ENCODE results near the gene KIF2C.

The KIF2C gene

DNA sequence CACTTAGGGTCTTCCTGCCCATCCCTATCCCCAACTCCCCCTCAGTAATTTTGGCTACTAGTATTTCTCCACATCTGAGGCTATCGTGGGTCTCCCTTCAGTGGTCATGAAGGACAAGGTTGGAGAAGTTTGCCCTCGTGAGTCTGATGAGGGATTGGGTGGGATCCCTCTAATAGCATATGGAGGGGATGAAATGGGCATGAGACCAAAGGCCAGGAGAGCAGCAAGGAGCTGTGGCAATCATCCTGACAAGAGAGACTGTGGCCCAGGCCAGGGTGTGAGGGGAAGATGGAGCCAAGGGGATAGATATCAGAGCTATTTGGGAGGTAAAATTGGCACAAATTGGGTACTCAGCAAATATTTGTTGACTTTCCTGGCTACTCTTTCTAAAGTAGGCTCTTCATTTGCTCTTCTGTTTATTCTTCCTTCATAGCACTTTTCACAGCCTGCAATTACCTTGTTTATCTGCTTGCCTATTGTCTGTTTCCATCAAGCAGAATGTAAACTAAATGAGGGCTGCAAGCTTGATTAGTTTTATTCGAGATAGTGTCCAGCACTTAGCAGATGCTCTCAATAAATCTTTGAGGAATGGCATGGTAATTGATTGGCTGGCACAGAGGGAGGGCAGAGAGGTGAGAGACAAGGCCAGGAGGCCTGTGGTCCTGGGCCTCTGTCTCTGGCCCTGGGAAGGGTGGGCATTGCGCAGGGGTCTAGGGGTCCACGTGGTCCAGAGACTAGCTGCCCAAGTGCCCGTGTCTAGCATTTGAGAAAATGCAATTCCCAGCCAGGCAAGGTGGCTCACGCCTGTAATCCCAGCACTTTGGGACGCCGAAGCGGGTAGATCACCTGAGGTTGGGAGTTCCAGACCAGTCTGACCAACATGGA is 59.1 kb downstream of the KIF2C start:
- TF ChIP-seq FOXM1 (IDR thresholded peaks at IDR 0.05; ENCODE audit: borderline replicate concordance, low read depth), result no peak
- no peak for TF ChIP-seq ZBTB7A (IDR thresholded peaks at IDR 0.05; ENCODE audit: low read depth)
- TF ChIP-seq TCF12 (IDR thresholded peaks at IDR 0.05; ENCODE audit: low read depth), result no peak
- TF ChIP-seq MAX (IDR thresholded peaks at IDR 0.05), result no peak
- no peak for TF ChIP-seq NFIC (IDR thresholded peaks at IDR 0.05)
- TF ChIP-seq, protein P1, sequence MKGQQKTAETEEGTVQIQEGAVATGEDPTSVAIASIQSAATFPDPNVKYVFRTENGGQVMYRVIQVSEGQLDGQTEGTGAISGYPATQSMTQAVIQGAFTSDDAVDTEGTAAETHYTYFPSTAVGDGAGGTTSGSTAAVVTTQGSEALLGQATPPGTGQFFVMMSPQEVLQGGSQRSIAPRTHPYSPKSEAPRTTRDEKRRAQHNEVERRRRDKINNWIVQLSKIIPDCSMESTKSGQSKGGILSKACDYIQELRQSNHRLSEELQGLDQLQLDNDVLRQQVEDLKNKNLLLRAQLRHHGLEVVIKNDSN (IDR thresholded peaks at IDR 0.05), result no peak
- no peak for TF ChIP-seq TAF1 (IDR thresholded peaks at IDR 0.05; ENCODE audit: low read depth)

DNA sequence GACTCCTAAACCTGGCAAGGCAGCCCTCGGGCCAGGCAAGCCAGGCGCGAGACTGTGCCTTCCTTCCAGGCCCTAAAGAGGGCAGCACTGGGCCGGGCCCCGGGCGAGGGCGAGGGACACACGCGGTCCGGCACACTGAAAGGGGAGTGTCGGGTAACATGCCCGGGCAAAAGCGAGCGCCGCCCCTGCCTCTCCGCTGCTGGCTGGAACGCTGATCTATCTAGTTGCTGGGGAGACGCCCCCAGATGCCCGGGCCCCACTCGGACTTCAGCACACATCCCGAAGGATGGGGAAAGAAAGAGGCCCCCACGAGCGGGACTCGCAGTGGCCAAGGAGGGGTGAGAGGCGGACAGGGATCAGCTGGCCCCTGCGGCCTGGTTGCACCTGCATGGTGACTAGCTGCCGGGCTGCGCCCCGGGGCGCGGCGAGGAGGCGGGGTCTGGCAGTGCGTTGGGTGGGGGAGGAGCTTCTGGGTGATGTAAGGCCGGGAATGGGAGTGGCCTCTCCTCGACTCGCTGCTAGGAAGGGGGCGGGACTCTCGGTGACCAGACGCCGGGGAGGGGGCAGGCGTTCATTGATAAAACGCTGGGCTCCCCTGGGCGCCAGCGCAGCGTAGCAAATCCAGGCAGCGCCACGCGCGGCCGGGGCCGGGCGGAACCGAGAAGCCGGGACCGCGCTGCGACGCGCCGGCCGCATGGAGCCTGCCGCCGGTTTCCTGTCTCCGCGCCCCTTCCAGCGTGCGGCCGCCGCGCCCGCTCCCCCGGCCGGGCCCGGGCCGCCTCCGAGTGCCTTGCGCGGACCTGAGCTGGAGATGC is 60.3 kb downstream of the KIF2C start, which contains the start of gene PLK3:
Gene PLK3, plus strand, starts transcription at position 608 of the 815 bp plus-strand sequence. Its CDS starts 87 bp downstream, at position 695.
- peak; percentile 84 for TF ChIP-seq TCF12 (IDR thresholded peaks at IDR 0.05; ENCODE audit: low read depth)
- TF ChIP-seq EGR1 (IDR thresholded peaks at IDR 0.05), result no peak; the same call in 1 of the 2 replicates
- peak; percentile 85 for TF ChIP-seq RAD21 (IDR thresholded peaks at IDR 0.05; ENCODE audit: low read depth)
- TF ChIP-seq MAX (IDR thresholded peaks at IDR 0.05), result peak; percentile 97
- peak; percentile 74 for TF ChIP-seq TAF1 (IDR thresholded peaks at IDR 0.05; ENCODE audit: low read depth)
- TF ChIP-seq, protein P1 (IDR thresholded peaks at IDR 0.05), result no peak
- 0 out of 2 replicates have a peak, but pooled peaks have one; percentile 18 for TF ChIP-seq YY1 (IDR thresholded peaks at IDR 0.05; ENCODE audit: low read depth)
- TF ChIP-seq EP300 (IDR thresholded peaks at IDR 0.05; ENCODE audit: borderline replicate concordance), result no peak
- no peak; the same call in 1 of the 2 replicates for TF ChIP-seq ZBTB7A (IDR thresholded peaks at IDR 0.05; ENCODE audit: low read depth)
- TF ChIP-seq REST (IDR thresholded peaks at IDR 0.05; ENCODE audit: low read depth), result no peak
- peak; percentile 48; the same call in 1 of the 2 replicates for TF ChIP-seq TEAD4 (IDR thresholded peaks at IDR 0.05)
- peak; percentile 10; the same call in 1 of the 2 replicates for TF ChIP-seq NFIC (IDR thresholded peaks at IDR 0.05)
- 0 out of 2 replicates have a peak, but pooled peaks have one; percentile 9 for TF ChIP-seq CREB1 (IDR thresholded peaks at IDR 0.05; ENCODE audit: low read depth)

DNA sequence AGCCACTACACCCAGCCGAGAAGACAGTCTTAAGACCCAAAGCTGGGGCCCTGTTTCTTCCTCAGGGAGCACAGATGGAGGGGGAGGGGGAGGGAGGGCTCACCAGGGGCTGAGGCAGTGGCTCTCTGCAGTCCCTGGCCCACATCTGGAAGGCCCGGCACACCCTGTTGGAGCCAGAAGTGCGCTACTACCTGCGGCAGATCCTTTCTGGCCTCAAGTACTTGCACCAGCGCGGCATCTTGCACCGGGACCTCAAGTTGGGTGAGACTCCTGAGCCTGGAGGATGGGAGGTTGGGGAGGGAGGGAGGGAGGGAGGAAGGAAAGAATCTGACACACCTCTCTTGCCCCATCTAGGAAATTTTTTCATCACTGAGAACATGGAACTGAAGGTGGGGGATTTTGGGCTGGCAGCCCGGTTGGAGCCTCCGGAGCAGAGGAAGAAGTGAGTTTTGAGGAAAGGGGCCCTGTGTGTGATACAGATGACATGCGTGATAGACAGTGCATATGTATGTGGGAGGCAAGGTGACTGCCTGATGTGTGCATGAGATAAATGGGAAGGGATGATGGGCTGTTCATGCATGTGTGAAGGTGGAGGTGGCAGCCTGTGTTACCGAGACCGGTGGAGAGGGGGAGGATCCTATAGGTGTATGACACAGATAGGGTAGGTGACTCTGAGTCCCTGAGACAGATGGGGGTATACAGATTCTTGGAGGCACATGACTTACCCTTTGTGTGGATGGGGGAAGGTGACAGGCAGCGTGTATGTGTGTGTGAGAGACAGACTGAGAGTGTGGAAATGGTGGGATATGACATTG is 62.1 kb downstream of the KIF2C start:
- TF ChIP-seq EP300 (IDR thresholded peaks at IDR 0.05; ENCODE audit: borderline replicate concordance), result no peak
- TF ChIP-seq, protein P1 (IDR thresholded peaks at IDR 0.05), result no peak
- no peak for TF ChIP-seq YY1 (IDR thresholded peaks at IDR 0.05; ENCODE audit: low read depth)
- no peak for TF ChIP-seq ZBTB7A (IDR thresholded peaks at IDR 0.05; ENCODE audit: low read depth)
- TF ChIP-seq TAF1 (IDR thresholded peaks at IDR 0.05; ENCODE audit: low read depth), result no peak
- no peak for TF ChIP-seq FOXM1 (IDR thresholded peaks at IDR 0.05; ENCODE audit: borderline replicate concordance, low read depth)

- TF ChIP-seq RAD21 (IDR thresholded peaks at IDR 0.05; ENCODE audit: low read depth), result no peak
- TF ChIP-seq MAX (IDR thresholded peaks at IDR 0.05), result no peak
- no peak for TF ChIP-seq YY1 (IDR thresholded peaks at IDR 0.05; ENCODE audit: low read depth)
- no peak for TF ChIP-seq TCF12 (IDR thresholded peaks at IDR 0.05; ENCODE audit: low read depth)
- TF ChIP-seq CEBPB (IDR thresholded peaks at IDR 0.05), result no peak
- TF ChIP-seq ZBTB7A (IDR thresholded peaks at IDR 0.05; ENCODE audit: low read depth), result no peak
- TF ChIP-seq FOXM1 (IDR thresholded peaks at IDR 0.05; ENCODE audit: borderline replicate concordance, low read depth), result no peak
- TF ChIP-seq TEAD4 (IDR thresholded peaks at IDR 0.05), result no peak
- TF ChIP-seq, protein P1 (IDR thresholded peaks at IDR 0.05), result no peak
- no peak for TF ChIP-seq EGR1 (IDR thresholded peaks at IDR 0.05)
- no peak for TF ChIP-seq REST (IDR thresholded peaks at IDR 0.05; ENCODE audit: low read depth)
- TF ChIP-seq TAF1 (IDR thresholded peaks at IDR 0.05; ENCODE audit: low read depth), result no peak
- TF ChIP-seq EP300 (IDR thresholded peaks at IDR 0.05; ENCODE audit: borderline replicate concordance), result no peak
- TF ChIP-seq CREB1 (IDR thresholded peaks at IDR 0.05; ENCODE audit: low read depth), result no peak
- no peak for TF ChIP-seq NFIC (IDR thresholded peaks at IDR 0.05)
These were observed 62.8 kb downstream of the KIF2C start for GRCh38 chr1:44802306-44803061.
